GM12872 (cell line): ENCODE results near the gene TUFT1.
A peak's percentile ranks its signal among the peaks of the same experiment; 100 is the strongest.

Experiments used
- CTCF ChIP-seq: IDR thresholded peaks from 3 replicates; pipeline ENCODE4 v1.5.1; 2011; ENCODE audit warnings: low read depth, mild to moderate bottlenecking, low read length, moderate library complexity; ENCODE audit not compliant: insufficient read depth

The TUFT1 gene

GRCh38 chr1:151533870-151534269 is 6.2 kb upstream of the TUFT1 start:
- TF ChIP-seq CTCF, result no peak

GRCh38 chr1:151534662-151535278 is 5.3 kb upstream of the TUFT1 start:
- TF ChIP-seq CTCF, result peak; percentile 93

- no peak for TF ChIP-seq CTCF
These were observed 4.5 kb upstream of the TUFT1 start for GRCh38 chr1:151535326-151536271.

- no peak for TF ChIP-seq CTCF
These were observed 3.6 kb upstream of the TUFT1 start for GRCh38 chr1:151536499-151536898.

- TF ChIP-seq CTCF, result no peak
These were observed 3.0 kb upstream of the TUFT1 start for GRCh38 chr1:151537112-151537511.

GRCh38 chr1:151539321-151540020 is 638 bp upstream of the TUFT1 start:
- TF ChIP-seq CTCF, result no peak

- no peak for TF ChIP-seq CTCF
These were observed 871 bp downstream of the TUFT1 start for GRCh38 chr1:151540982-151541377.
